Esophagus muscularis mucosa (tissue), 4 donors: ENCODE results near the gene GLIS1. TPM values are rescaled to one million over a fixed set of nuclear protein-coding genes. Genes with fewer than 3 reads are reported as not detected.

Experiments used
- DNase-seq: peaks from one replicate; pipeline ENCODE4 v3.0.0-alpha.2; 2017; ENCODE audit errors: extremely low spot score
- H3K27ac ChIP-seq, 4 donors: fragments of 200-600 bp; sonication (generic); replicated peaks in 1 of 4; 1 replicate in 3 of 4; 2 replicates in 1 of 4; pipeline ENCODE4 v1.5.1; 2016 to 2019; ENCODE audit warnings: mild to moderate bottlenecking in 1 of 4
- H3K27me3 ChIP-seq, 4 donors: fragments of 200-600 bp; sonication (generic); one replicate each; pipeline versions ENCODE4 v1.5.1 to v1.6.0; 2016 to 2019
- H3K36me3 ChIP-seq, 4 donors: fragments of 200-600 bp; sonication (generic); one replicate each; pipeline ENCODE4 v1.5.1; 2016 to 2019
- H3K4me1 ChIP-seq, 4 donors: fragments of 200-600 bp; sonication (generic); one replicate each; pipeline ENCODE4 v1.5.1; 2016 to 2019
- H3K4me3 ChIP-seq, 4 donors: fragments of 200-600 bp; sonication (generic); 1 replicate in 2 of 4; 2 replicates in 2 of 4; pipeline ENCODE4 v1.5.1; 2016 to 2019; ENCODE audit warnings: mild to moderate bottlenecking in 4 of 4, moderate library complexity in 1 of 4
- H3K9me3 ChIP-seq, 4 donors: fragments of 200-600 bp; sonication (generic); 1 replicate in 3 of 4; 2 replicates in 1 of 4; pipeline ENCODE4 v1.5.1; 2016 to 2019
- CTCF ChIP-seq, 3 experiments: fragments of 200-600 bp in 2 of 3; fragments of 450-650 bp in 1 of 3; sonication (generic) in 2 of 3; IDR thresholded peaks; one replicate each; pipeline ENCODE4 v1.5.1; 2017 to 2019; ENCODE audit warnings: antibody characterized with exemption in 3 of 3, mild to moderate bottlenecking in 2 of 3, moderate library complexity in 1 of 3
- EP300 ChIP-seq: sonication (generic); formaldehyde crosslinking; IDR thresholded peaks from one replicate; pipeline ENCODE4 v1.6.1; 2017; ENCODE audit warnings: antibody characterized with exemption
- POLR2A ChIP-seq: fragments of 450-650 bp; IDR thresholded peaks from one replicate; pipeline ENCODE4 v1.6.1; 2017; ENCODE audit warnings: antibody characterized with exemption, moderate library complexity, mild to moderate bottlenecking, low read depth
- POLR2AphosphoS5 ChIP-seq, 2 donors: sonication (generic); formaldehyde crosslinking; IDR thresholded peaks; one replicate each; pipeline ENCODE4 v1.6.1; 2017; ENCODE audit warnings: antibody characterized with exemption in 2 of 2
- WGBS: methylation state at CpG from one replicate; pipeline ENCODE4 v1.1.5; 2018; 5-methylcytosine and 5-hydroxymethylcytosine counted together
- intact Hi-C: fragments of 100-400 bp; cut with DNase I; formaldehyde crosslinking; loops from one replicate; pipeline ENCODE4 v1.15.1; 2023
- total RNA-seq, 4 donors: library from RNA; depleted of rRNA; stranded (reverse); fragments of >200 nt; gene quantifications; one replicate each; pipeline versions ENCODE4 v1.1.0 to v1.2.1, GENCODE V29; 2016

The GLIS1 gene
- total RNA-seq, 4 donors from 2014 or later, result 0.17 to 0.42 TPM; not detected in 2

- H3K27ac ChIP-seq, result no peak overlapping the region
- no peak for TF ChIP-seq EP300
- peaks cover 0 to 24% (median 22%) of the 10 kb centered on the region in 4 donors for H3K4me1 ChIP-seq
- H3K9me3 ChIP-seq, result no peaks in the 10 kb centered on the region
- H3K36me3 ChIP-seq, result no peaks in the 10 kb centered on the region
- H3K4me3 ChIP-seq, result no peak overlapping the region
- no peaks in the 10 kb centered on the region for H3K27me3 ChIP-seq
- 87% methylated on average over 6 of the region's 6 CpGs for WGBS
- intact Hi-C loops, result no loop called here
- DNase-seq, result no peak
These were observed 162.6 kb downstream of the GLIS1 start for GRCh38 chr1:53576381-53576801.

- DNase-seq, result no peak
- no peaks in the 10 kb centered on the region for H3K36me3 ChIP-seq
- TF ChIP-seq CTCF (IDR thresholded peaks at IDR 0.05) (no peak), POLR2A (no peak), EP300 (no peak), POLR2AphosphoS5 (IDR thresholded peaks at IDR 0.05) (no peak)
- H3K9me3 ChIP-seq, result no peaks in the 10 kb centered on the region
- WGBS, result 71% methylated on average over 5 of the region's 5 CpGs
- no peak overlapping the region for H3K27ac ChIP-seq
- peaks cover 0 to 24% (median 22%) of the 10 kb centered on the region in 4 donors for H3K4me1 ChIP-seq
- no peaks in the 10 kb centered on the region for H3K27me3 ChIP-seq
- no peak overlapping the region for H3K4me3 ChIP-seq
- intact Hi-C loops, result no loop called here
These were observed 163.0 kb downstream of the GLIS1 start for GRCh38 chr1:53575955-53576320.

- Histone ChIP-seq H3K27me3 (no peaks in the 10 kb centered on the region), H3K4me3 (no peak overlapping the region), H3K27ac (no peak overlapping the region), H3K9me3 (no peaks in the 10 kb centered on the region), H3K4me1 (peaks cover 0 to 24% (median 22%) of the 10 kb centered on the region in 4 donors), H3K36me3 (no peaks in the 10 kb centered on the region)
- 73% methylated on average over 12 of the region's 14 CpGs for WGBS
- no peak for DNase-seq
- TF ChIP-seq EP300 (no peak), POLR2AphosphoS5 (IDR thresholded peaks at IDR 0.05) (no peak), POLR2A (no peak), CTCF (IDR thresholded peaks at IDR 0.05) (no peak)
- intact Hi-C loops, result no loop called here
These were observed 163.6 kb downstream of the GLIS1 start for GRCh38 chr1:53575141-53575954.

GRCh38 chr1:53574621-53575020, 164.3 kb downstream of the GLIS1 start:
- Histone ChIP-seq H3K36me3 (no peaks in the 10 kb centered on the region), H3K4me3 (no peak overlapping the region), H3K27ac (no peak overlapping the region), H3K4me1 (peaks cover 0 to 24% (median 22%) of the 10 kb centered on the region in 4 donors), H3K27me3 (no peaks in the 10 kb centered on the region), H3K9me3 (no peaks in the 10 kb centered on the region)
- intact Hi-C loops, result no loop called here
- DNase-seq, result no peak
- no peak for TF ChIP-seq CTCF (IDR thresholded peaks at IDR 0.05)
- TF ChIP-seq POLR2A, result no peak
- TF ChIP-seq POLR2AphosphoS5 (IDR thresholded peaks at IDR 0.05), result no peak
- no peak for TF ChIP-seq EP300
- 50% methylated on average over 4 of the region's 4 CpGs for WGBS

GRCh38 chr1:53573931-53574330, 165.0 kb downstream of the GLIS1 start:
- intact Hi-C loops, result no loop called here
- peaks cover 0 to 24% (median 22%) of the 10 kb centered on the region in 4 donors for H3K4me1 ChIP-seq
- H3K27me3 ChIP-seq, result no peaks in the 10 kb centered on the region
- H3K36me3 ChIP-seq, result no peaks in the 10 kb centered on the region
- DNase-seq, result no peak
- no peak overlapping the region for H3K4me3 ChIP-seq
- TF ChIP-seq CTCF (IDR thresholded peaks at IDR 0.05) (no peak), EP300 (no peak), POLR2A (no peak), POLR2AphosphoS5 (IDR thresholded peaks at IDR 0.05) (no peak)
- 80% methylated on average over 2 of the region's 4 CpGs for WGBS
- H3K27ac ChIP-seq, result no peak overlapping the region
- H3K9me3 ChIP-seq, result no peaks in the 10 kb centered on the region
